GM19328 (cell line): ENCODE measurements around the gene TTC19.

Source experiments
- ATAC-seq: cut with Tn5 transposase; IDR thresholded peaks from one replicate; pipeline ENCODE4 v1.9.1; 2021; ENCODE audit warnings: mild to moderate bottlenecking, moderate library complexity; ENCODE audit not compliant: unreplicated experiment

Gene TTC19, protein sequence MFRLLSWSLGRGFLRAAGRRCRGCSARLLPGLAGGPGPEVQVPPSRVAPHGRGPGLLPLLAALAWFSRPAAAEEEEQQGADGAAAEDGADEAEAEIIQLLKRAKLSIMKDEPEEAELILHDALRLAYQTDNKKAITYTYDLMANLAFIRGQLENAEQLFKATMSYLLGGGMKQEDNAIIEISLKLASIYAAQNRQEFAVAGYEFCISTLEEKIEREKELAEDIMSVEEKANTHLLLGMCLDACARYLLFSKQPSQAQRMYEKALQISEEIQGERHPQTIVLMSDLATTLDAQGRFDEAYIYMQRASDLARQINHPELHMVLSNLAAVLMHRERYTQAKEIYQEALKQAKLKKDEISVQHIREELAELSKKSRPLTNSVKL

DNA sequence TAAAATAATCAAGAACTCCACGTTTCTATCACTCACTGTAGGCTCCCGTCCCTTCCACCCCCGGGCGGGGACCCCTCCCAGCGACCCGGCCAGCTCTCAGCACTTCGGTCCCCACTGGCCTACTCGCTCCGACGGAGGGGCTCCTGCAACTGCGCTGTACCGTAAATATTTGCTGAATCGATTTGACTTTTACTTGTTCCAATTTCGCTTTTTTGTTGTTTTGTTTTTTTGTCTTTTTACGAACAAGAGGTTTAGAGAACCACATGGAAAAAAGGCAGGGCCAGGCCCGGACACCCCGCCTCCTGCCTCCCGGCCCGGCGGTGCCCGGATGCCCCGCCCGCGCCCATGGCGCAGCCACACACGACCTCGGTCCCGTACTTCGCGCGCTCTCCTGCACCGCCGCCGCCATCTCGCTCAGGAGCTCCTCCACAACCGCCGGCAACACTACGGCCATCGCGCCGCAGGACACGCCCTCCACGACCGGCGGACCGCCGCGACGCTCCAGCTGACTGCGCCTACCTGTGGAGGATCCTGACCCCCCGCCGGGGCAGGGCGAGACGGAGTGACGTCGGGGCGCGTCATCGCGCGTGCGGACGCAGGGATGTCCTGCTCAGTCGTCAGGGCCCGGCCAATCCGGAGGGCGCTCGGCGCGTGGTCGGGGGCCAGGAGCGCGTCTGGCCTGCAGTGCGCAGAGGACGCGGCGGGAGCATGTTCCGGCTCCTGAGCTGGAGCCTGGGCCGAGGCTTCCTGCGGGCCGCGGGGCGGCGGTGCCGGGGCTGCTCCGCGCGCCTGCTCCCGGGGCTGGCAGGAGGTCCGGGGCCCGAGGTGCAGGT lies at the start of gene TTC19, which contains the start of gene ZSWIM7:
Gene TTC19 (plus strand): TSS at position 684 of the 833 bp plus-strand sequence. CDS start 25 bp downstream, at position 709.
Gene ZSWIM7 (minus strand): TSS at position 564 of the 833 bp plus-strand sequence. CDS start 110 bp downstream, at position 454.
- peak; percentile 95 for ATAC-seq

DNA sequence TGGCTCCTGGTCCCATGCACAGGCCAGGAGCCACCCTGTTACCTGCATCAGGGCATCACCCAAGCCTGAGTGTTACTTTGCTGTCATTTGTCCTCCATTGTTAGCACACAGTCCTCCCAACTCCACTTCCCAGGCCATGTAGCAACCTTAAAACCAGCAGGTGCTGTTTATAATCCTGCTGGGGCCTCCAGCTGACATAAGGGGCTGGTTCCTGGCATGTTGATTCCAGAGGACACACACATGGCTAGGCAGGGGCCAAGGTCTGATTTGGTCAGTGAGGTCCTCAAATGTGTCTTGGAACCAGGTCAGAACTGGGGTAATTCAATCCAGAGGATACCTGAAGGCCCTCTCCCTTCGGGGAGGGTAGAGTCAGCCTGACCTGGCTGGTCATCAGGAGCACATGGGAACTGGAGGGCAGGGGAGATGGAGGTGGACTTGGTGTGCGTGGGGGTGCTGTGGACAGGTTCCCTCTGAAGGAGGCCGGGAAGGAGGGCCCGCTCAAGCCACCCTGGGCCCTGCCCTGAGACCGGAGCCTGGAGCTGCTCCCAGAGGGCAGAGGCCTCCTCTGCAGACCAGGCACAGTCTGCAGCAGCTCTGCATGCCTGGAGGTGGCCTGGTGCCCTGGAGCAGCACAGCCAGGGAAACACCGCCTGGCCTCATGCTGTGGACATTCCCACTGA lies 48.1 kb upstream of the TTC19 start:
- no peak for ATAC-seq

DNA sequence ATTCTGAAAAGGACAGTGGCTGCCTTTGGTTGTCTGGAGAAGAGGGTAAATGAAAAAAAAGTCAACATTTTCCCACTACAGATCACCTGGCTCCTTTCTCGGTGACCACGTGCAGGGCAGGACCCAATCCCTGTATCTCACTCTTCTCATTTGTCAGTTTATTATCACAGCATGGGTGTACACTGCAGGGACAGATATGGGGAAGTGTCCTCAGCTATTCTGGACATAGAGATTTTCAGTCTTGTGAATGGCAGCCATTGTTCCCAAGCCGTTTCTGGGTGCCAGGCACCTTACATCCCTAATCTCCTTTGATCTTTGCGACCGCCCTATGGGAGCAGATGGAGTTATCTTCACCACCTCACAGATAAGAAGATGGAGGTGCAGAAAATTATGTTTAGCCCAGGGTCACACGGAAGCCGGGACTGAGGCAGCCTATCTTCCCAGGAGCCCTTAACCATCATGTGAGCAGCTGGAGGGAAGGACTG lies 47.5 kb upstream of the TTC19 start:
- ATAC-seq: no peak

DNA sequence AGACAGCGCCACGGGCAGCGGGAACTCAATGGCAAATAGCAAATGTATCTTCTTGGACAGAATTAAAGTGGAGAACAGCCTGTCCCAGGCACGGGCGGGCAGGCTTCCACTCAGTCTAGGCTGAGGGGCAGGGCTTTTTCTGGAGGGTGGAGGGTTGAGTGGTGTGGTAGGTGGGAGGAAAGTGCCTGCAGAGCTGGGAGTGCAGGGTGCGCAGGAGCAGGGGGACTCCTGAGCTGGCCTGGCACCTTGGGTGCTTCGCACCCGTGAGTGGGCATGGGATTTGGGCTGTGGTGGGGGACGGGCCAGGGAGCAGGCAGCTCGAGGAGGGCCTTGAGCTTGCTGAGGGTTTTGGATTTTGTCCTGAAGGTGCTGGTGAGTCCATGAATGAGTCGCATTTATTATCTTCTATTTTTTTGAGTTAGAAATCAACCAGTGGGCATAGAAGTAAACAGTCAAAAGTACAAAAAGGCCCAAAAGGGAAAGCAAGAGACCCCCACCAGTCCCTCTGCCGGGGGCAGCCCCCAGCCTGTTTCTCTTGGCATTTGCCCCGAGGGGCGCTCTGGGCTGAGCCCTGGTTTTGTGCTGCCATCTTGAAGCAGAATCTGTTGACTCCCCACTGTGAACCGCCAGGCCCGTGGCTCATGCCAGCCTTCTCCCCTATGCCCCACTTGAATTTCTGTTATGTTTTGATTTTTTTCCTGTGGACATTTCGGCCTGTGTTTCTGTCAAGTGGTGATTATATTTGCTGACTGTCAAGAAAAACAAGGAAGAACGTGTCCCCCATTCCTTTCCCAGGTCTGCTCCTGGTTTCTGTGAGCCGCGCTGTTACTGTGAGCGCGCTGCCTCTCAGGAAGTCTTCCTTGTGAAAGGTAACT lies 46.5 kb upstream of the TTC19 start:
- no peak for ATAC-seq

DNA sequence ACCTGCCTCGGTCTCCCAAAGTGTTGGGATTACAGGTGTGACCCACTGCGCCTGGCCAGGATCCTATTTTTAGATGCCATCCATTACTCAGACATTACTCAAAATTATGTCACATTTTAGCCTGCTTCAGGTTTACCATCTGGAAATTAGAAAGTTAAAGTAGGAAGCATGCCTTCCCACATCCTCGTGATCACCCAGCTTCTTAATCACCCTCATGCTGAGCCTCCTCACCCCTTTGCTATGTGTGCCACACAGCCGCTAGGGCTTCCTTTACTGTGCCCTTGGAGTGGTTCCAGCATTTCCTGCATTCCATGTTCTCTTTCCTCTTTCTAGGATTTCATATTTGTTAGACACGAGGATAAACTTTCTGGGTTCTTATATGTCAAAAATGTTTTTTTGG lies 45.4 kb upstream of the TTC19 start:
- no peak for ATAC-seq

DNA sequence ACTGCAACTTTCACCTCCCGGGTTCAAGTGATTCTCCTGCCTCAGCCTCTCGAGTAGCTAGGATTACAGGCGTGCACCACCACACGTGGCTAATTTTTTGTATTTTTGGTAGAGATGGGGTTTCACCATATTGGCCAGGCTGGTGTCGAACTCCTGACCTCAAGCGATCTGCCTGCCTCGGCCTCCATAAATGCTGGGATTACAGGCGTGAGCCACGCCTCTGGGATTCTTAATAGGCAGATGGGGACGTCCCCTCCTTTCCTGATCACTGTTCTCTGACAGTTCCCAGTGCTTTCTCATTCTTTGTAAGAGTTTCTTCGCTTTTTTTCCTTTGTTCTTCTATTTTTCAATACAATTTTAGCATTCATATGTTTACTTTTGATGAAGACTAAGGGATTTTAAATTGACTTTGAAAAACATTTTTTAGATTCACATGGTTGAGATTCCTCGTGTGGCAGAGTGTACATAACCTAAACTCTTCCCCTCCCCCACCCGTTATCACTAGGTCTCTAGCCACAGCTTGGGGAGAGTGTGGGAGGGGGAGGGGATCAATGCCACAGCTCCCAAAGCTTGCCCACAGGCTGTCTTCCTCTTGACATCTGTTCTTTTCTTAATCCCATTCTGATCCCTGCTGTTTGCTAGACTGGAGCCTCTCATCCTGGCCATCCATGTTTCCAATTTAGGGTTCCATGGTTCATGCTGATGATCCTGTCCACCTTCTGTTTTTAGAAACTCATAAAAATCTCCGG lies 43.7 kb upstream of the TTC19 start:
- no peak for ATAC-seq

DNA sequence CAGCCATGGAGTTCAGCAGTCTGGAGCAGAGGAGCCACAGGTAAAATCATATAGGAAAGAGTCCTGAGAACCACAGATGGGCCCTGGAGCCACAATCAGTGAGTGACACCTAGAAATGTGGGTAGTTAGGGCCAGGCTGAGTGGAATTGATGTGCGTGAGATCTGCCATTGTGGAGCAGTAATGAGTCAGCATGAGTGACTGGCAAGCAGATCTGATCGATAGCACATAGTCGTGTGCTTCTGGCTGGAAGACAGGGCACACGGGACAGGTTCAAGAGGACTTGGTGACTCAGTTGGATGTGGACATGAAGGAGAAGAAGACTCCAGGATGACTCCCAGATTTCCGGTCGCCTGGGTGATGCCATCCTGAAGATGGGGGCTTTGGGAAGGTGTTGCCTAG lies 42.4 kb upstream of the TTC19 start:
- no peak for ATAC-seq

DNA sequence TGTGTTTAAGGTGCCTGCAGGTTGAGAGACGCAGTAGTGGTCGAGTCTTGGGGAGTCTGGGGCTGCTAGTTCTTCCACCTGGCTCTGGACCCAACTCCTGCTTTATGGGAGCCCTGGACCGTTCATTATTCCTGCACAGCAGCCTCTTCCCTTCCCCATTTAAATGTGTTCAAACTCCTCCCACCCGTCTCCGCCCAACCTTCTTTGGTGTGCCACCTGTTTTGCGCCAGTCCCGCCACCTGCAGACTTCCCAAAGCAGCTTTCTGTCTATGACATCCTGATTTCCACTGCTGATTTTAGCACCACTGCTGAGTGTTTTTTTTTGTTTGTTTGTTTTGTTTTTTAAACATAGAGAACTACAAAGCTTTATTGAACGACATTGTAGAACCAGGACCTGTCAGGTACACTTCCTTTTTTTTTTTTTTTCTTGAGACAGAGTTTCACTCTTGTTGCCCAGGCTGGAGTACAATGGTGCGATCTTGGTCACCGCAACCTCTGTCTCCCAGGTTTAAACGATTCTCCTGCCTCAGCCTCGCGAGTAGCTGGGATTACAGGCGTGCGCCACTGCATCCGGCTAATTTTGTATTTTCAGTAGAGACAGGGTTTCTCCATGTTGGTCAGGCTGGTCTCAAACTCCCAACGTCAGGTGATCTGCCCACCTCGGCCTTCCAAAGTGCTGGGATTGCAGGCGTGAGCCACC lies 41.9 kb upstream of the TTC19 start:
- no peak for ATAC-seq

DNA sequence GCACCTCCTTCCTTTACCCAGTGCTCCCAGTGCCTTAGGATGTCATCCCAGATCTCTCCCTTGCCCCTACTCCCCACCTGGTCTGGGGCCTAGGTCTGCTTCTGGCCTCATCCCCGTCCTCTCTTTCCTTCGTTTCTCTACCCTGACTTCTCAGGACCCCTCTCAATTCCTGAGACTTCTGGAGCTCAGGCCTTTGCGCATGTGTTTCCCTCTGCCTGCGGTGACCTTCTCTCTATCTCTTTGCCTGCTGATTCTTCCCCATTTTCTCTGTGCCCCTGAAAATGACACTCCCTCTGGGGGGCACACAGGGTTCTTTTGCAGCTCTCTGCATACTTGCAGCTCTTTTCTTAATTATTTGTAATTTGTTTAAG lies 41.2 kb upstream of the TTC19 start:
- ATAC-seq: no peak

DNA sequence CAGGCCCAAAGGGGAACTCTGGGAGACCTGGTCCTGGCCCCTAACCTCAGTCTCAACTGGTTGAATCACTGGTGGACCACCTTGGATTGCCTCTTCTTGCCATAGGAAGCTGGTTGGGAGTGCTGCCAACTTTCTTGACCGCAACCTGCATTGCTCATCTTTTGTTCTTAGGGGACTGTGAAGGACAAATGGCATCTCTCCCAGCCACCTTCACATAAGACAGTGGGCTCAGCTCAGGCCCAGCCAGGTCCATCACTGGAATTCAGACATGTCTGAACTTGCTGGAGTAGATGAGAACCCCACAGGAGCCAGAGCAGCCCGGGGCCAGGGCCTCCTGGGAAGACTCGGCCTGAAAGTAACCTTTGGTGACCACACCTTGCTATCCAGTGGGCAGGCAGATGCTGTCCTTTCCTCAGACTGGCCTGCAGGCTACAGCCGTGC lies 35.9 kb upstream of the TTC19 start:
- no peak for ATAC-seq

DNA sequence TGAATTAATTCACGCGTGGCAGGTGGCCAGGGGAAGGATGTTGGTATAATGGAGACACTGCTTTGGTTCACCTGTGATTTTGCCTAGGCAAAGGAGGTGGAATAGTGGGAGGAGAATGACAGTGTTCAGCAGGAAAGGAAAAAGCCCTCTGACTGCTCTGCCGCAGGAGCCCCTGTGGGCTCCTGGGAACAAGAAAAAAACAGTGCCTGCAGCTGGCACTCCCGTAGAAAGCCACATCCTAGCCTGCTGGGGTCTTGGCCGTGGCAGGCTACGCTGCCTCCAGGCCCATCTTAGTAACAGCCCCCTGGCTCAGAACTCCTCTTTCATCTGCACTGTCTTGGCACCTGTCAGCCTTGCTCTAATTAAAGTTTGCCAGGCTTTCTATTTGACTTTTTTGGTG lies 34.1 kb upstream of the TTC19 start:
- ATAC-seq: no peak

DNA sequence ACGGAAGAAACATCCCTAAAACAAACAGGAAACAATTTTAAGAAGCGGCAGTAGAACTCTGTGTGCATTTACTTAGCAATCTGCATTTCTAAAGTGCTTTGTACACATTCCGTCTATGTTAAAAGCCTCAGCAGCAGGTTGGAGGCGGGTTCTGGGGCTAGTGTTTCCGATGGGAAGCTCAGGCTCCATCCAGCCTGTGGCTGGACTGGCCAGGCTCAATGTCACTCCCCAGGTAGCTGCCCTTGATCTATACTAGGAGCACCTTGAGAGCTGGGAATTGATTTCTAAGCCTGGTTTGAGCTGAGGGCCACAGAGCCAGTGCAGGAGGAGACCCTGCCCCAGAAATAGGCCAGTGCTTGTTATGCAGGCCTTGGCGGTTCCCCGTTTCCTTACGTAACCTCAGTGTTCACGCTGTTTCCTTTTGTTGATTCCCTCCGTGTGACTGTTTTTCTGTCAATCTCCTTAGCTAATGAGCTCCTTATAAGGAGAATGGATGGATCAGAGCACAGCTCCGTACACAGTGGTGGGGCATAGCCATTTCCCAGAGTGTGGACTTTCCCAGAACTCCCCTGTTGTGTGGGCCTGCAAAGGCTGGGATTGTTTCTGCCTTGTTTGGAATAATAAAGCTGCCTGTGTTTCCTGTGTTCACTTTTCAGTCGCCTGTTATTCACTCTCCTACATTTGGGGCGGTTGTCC lies 33.3 kb upstream of the TTC19 start:
- no peak for ATAC-seq

DNA sequence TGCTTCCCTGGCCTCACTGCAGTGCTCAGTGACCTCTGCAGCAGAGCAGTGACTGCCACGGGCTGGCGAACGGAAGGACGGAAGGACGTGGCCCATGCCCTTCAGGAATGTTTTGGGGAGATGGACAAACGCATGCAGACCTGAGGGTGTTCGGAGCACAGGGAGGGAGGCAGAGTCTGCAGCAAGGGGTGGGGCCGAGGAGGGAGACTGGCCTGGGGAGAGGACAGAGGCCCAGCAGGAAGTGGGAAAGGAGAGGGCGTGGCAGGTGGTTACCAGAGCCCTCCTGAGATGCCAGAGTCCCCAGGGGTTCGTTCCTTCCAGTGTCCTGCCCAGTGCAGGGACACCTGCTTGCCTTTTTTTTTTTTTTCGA lies 32.8 kb upstream of the TTC19 start:
- no peak for ATAC-seq

DNA sequence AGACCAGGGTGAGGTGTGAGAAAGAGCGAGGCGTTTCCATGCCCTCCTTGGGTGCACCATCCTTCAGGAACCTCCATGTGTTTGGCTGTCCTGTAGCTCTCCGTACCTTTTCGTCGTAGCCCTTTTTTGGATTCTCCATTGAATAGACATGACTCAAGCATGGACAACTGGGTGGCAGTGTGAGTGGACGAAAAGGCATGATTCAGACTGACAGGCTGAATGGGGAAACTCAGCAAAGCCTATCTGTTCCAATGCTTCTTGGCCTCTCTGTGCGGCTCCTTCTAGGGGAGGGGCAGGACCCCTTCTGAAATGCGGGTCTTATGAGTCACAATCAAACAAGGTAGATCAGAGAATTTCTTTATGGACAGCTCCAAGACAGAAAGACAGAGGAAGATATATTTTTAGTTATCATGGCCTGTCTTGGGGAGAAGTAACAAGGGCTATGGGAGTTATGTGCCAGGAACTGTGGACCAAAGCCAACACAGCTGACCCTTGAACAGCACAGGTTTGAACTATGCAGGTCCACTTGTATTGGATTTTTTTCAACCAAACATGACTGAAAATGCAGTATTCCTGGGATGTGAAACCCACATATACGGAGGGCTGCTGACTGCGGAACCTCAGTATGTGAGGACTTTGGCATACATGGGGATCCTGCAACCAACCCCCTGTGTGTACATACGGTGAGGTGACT lies 31.8 kb upstream of the TTC19 start:
- no peak for ATAC-seq

DNA sequence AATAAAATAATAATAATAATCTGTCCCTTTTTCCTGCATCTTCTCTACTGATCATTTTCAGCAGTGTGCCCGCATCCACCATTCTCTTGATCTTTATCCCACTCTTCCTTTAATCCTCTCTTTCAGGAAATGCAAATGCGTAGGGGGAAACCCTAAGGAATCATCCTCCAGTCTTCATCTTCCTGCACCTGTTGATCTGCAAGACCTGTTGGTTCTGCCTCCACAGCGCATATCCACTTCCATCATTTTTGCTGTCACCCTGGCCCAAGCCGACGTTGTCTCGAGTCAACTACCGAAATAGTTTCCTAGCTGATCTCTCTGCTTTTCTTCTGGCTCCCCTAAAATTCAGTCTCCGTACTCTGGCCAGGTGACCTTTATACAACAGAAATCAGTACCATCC lies 30.2 kb upstream of the TTC19 start:
- no peak for ATAC-seq

DNA sequence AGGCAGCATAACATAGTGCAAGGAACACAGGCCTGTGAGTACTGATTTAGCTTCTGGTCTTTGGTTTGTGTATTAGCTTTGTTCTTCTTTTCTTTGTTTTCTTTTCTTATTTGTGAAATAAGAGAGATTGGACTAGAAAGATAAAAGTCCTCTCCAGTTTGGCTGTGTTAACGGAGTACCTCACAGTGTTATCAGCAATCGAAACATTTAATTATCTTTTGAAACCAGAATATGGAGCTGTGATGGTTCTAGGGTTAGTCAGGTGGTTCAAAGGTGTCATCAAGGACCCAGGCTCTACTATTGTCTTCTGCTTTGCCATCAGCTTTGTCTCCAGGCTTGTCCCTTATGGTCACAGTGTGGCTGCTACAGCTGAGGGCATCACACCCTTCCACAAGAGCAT lies 29.1 kb upstream of the TTC19 start:
- ATAC-seq: no peak

DNA sequence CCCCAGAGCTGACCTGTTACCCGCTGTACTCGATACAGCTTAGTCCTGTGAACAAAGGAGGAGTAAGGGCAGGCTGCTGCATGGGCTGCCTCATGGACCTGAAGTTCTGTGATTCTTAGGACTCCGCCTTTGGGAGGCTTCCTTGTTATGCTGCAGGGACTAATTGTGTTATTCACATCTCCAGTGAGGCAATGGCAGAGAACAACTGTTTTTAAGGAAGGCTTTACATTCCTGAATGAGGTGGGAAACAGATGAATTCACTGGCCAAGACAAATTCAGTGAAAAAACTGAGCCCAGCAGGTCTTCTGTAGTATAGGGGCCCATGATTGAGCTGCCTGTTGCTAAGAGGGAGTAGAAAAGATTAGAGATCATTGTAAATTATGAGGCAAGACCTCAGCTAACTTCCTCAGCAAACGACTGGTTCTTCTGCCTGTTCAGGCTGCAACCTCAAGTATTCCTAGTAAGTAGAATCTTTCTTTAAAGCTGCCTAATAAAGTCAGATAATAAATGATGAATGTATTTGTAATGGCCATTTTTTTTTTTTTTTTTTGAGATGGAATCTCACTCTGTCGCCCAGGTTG lies 28.4 kb upstream of the TTC19 start:
- no peak for ATAC-seq

DNA sequence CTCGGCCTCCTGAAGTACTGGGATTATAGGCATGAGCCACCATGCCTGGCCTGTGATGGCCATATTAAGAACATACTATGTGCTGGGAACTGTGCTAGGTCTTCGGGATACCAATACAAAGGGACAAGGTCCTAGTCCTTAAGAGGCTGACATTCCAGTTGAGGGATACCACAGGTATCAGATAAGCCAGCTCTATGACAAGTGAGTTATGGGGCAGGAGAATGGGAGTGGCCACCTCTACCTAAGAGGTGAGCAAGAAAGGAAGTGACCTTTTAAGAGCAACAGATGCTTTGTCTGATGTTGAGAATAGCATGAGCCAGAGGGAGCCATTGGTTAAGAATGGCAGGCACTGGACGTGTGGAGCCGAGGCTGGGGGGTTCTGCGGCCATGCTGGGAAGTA lies 27.7 kb upstream of the TTC19 start:
- no peak for ATAC-seq
